ENCODE data around the gene E2F4. TPM values are rescaled to one million over a fixed set of nuclear protein-coding genes. Genes with fewer than 3 reads are reported as not detected.

E2F4 gene
- total and polyA plus RNA-seq, 9 of the 15 experiments (the other 6 are each of a cell fraction or from before 2014, with no cell fraction given), result 9.7 to 139 (median 106) TPM

- TF ChIP-seq CHD7 (IDR thresholded peaks at IDR 0.05; ENCODE audit: low read depth, low read length) (no peak), PHF21A (IDR thresholded peaks at IDR 0.05; ENCODE audit: borderline replicate concordance, low read depth) (peak; percentile 70; the same call in 1 of the 2 replicates), SAP30 (IDR thresholded peaks at IDR 0.05; ENCODE audit: borderline replicate concordance, insufficient read depth, low read depth, low read length, poor library complexity, severe bottlenecking) (peak; percentile 33), SMAD4 (CRISPR knock-in tag; conservative IDR thresholded peaks at IDR 0.05) (peak; percentile 79; the same call in 1 of the 2 replicates), ETS2 (tag; IDR thresholded peaks at IDR 0.05; ENCODE audit: borderline replicate concordance, poor library complexity, severe bottlenecking) (no peak), TBL1XR1 (IDR thresholded peaks at IDR 0.05; ENCODE audit: low read length in 2 of 2) (0 out of 4 replicates have a peak, but pooled peaks of 1 of the 2 experiments have one; percentile 40), CBFB (CRISPR knock-in tag; IDR thresholded peaks at IDR 0.05) (no peak), FOXP1 (CRISPR knock-in tag; IDR thresholded peaks at IDR 0.05) (0 out of 2 replicates have a peak, but pooled peaks have one; percentile 71), MAX (CRISPR knock-in tag; IDR thresholded peaks at IDR 0.05) (peak; percentile 88), RCOR1 (IDR thresholded peaks at IDR 0.05; ENCODE audit: borderline replicate concordance in 1 of 2, low read depth in 2 of 2, low read length in 2 of 2) (no peak), MNT (conservative IDR thresholded peaks at IDR 0.05) (peak; percentile 90), ATF7 (IDR thresholded peaks at IDR 0.05) (peak; percentile 67; the same call in 1 of the 2 replicates), ASH1L (IDR thresholded peaks at IDR 0.05; ENCODE audit: borderline replicate concordance, low read depth, partially characterized antibody) (no peak)
Observed at GRCh38 chr16:67246081-67246755, 54.3 kb downstream of the E2F4 start (continued).
